C1 segment of cervical spinal cord (tissue), 14 donors: Measurements from ENCODE around the gene RIMS3.

Experiments
- DNase-seq, 14 donors: peaks; one replicate each; lab custom pipeline; 2025; lab: John Stamatoyannopoulos, UW

The RIMS3 gene

GRCh38 chr1:40653851-40654537 lies 11.5 kb downstream of the RIMS3 start:
- peak in 1 of 14 donors; percentile 25 for DNase-seq

- DNase-seq, result no peak
Observed at GRCh38 chr1:40652979-40653378, 12.5 kb downstream of the RIMS3 start.

GRCh38 chr1:40652468-40652867 lies 13.0 kb downstream of the RIMS3 start:
- DNase-seq, result peak in 1 of 14 donors; percentile 34

- peak in 1 of 14 donors; percentile 92 for DNase-seq
Observed at GRCh38 chr1:40651138-40651857, 14.2 kb downstream of the RIMS3 start.

- DNase-seq, result no peak
Observed at GRCh38 chr1:40650075-40650474, 15.4 kb downstream of the RIMS3 start.

- DNase-seq, result peak in 1 of 14 donors; percentile 71
Observed at GRCh38 chr1:40649592-40649930, 15.9 kb downstream of the RIMS3 start.

GRCh38 chr1:40648928-40649591 lies 16.4 kb downstream of the RIMS3 start:
- no peak for DNase-seq

GRCh38 chr1:40648200-40648599 lies 17.3 kb downstream of the RIMS3 start:
- no peak for DNase-seq

- DNase-seq, result no peak
Observed at GRCh38 chr1:40646315-40646714, 19.2 kb downstream of the RIMS3 start.

GRCh38 chr1:40645118-40645680 lies 20.3 kb downstream of the RIMS3 start:
- no peak for DNase-seq

GRCh38 chr1:40641601-40642242 lies 23.8 kb downstream of the RIMS3 start:
- DNase-seq, result no peak

- DNase-seq, result no peak
Observed at GRCh38 chr1:40640314-40641076, 25.0 kb downstream of the RIMS3 start.

- DNase-seq, result no peak
Observed at GRCh38 chr1:40638097-40639036, 27.1 kb downstream of the RIMS3 start.

GRCh38 chr1:40637470-40638007 lies 27.9 kb downstream of the RIMS3 start:
- DNase-seq, result no peak

- peak in 1 of 14 donors; percentile 83 for DNase-seq
Observed at GRCh38 chr1:40636777-40637176, 28.7 kb downstream of the RIMS3 start.

GRCh38 chr1:40635763-40636500 lies 29.6 kb downstream of the RIMS3 start:
- no peak for DNase-seq

GRCh38 chr1:40634901-40635655 lies 30.4 kb downstream of the RIMS3 start:
- no peak for DNase-seq

- peak in 1 of 14 donors; percentile 18 for DNase-seq
Observed at GRCh38 chr1:40633931-40634376, 31.5 kb downstream of the RIMS3 start.
